ENCODE measurements around the gene GLT1D1.

GLT1D1 gene

GRCh38 chr12:128969480-128970055, 116.3 kb downstream of the GLT1D1 start:
- Histone ChIP-seq H3K4me1 (ENCODE audit: control insufficient read depth, insufficient read depth, low read length, poor library complexity, severe bottlenecking) (peaks cover 13% of the 10 kb centered on the region), H3K4me3 (ENCODE audit: extremely low read depth, insufficient read depth, low read length, poor library complexity, severe bottlenecking) (no peak overlapping the region), H3K9me3 (ENCODE audit: control insufficient read depth, low read length) (no peaks in the 10 kb centered on the region), H3K27ac (ENCODE audit: low read depth, low read length, severe bottlenecking) (no peak overlapping the region), H3K36me3 (ENCODE audit: control insufficient read depth, insufficient read depth, low read length) (no peaks in the 10 kb centered on the region)
- WGBS, 2 experiments (ENCODE audit: insufficient coverage in 2 of 2), result 3 to 4% methylated on average over 12 to 14 of the region's 18 CpGs

DNA sequence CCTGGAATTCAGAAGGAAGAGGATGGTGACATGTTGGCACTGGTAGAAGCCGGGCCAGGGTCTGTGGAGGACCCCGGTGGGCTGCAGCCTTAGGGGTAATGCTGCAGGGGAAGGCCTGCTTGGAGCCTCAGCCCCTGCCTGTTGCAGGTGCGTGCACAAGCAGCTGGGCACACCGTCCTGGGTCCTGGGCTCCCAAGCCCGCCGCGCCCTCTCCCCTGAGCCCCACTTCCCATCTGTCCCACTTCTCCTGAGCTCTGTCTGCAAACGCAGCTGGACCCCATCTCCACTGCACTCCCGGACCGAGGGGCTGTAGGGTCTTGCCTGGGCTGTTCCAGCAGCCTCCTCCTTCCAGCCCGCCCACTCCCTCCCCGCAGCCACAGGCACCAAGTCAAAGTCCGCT, 116.8 kb downstream of the GLT1D1 start:
- Histone ChIP-seq H3K9me3 (ENCODE audit: control insufficient read depth, low read length) (no peaks in the 10 kb centered on the region), H3K27ac (ENCODE audit: low read depth, low read length, severe bottlenecking) (no peak overlapping the region), H3K36me3 (ENCODE audit: control insufficient read depth, insufficient read depth, low read length) (no peaks in the 10 kb centered on the region), H3K4me1 (ENCODE audit: control insufficient read depth, insufficient read depth, low read length, poor library complexity, severe bottlenecking) (peaks cover 13% of the 10 kb centered on the region), H3K4me3 (ENCODE audit: extremely low read depth, insufficient read depth, low read length, poor library complexity, severe bottlenecking) (no peak overlapping the region)
- 13 to 15% methylated on average over 9 of the region's 13 CpGs for WGBS, 2 experiments (ENCODE audit: insufficient coverage in 2 of 2)

DNA sequence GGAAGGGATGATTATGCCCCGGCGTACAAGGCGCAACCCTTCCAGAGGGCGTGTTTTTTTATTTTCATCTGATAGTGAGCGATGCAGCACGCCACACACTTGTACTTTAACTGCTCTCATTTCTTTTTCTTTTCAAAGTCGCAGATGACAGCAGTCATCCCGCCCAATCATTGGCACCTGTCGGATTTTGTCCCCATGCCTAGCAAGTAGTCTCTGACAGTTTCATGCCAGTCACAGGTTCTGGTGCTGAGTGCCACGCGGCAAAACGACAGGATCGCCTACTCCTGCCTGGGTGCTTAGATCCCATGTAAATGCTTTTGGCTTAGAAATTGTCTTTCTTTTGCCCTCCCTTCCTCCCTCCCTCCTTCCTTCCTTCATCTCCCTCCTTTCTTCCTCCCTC, 117.7 kb downstream of the GLT1D1 start:
- H3K36me3 ChIP-seq (ENCODE audit: control insufficient read depth, insufficient read depth, low read length), result no peaks in the 10 kb centered on the region
- H3K9me3 ChIP-seq (ENCODE audit: control insufficient read depth, low read length), result no peaks in the 10 kb centered on the region
- 75 to 77% methylated on average over 13 of the region's 13 CpGs for WGBS, 2 experiments (ENCODE audit: insufficient coverage in 2 of 2)
- H3K4me1 ChIP-seq (ENCODE audit: control insufficient read depth, insufficient read depth, low read length, poor library complexity, severe bottlenecking), result peaks cover 13% of the 10 kb centered on the region
- H3K27ac ChIP-seq (ENCODE audit: low read depth, low read length, severe bottlenecking), result no peak overlapping the region
- H3K4me3 ChIP-seq (ENCODE audit: extremely low read depth, insufficient read depth, low read length, poor library complexity, severe bottlenecking), result no peak overlapping the region

DNA sequence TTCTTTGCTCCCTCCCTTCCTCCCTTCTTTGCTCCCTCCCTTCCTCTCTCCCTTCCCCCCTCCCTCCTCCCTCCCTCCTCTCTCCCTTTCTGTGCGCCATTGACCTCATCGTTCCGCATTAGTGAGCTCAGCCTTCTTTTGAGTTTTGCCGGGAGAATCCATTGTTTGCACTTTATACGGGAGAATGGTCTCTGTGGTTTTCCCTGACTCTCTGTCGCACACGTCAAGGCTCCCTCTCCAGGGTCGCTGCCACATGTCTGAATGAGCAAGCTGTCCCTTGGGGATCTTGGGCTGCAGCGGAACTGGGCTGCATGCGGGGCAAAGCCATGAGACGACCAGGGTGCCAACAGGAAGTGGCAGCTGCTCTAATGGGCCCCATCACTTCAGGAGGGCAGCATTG, 118.5 kb downstream of the GLT1D1 start:
- no peaks in the 10 kb centered on the region for H3K36me3 ChIP-seq (ENCODE audit: control insufficient read depth, insufficient read depth, low read length)
- peaks cover 13% of the 10 kb centered on the region for H3K4me1 ChIP-seq (ENCODE audit: control insufficient read depth, insufficient read depth, low read length, poor library complexity, severe bottlenecking)
- 50 to 56% methylated on average over 11 of the region's 11 CpGs for WGBS, 2 experiments (ENCODE audit: insufficient coverage in 2 of 2)
- no peak overlapping the region for H3K27ac ChIP-seq (ENCODE audit: low read depth, low read length, severe bottlenecking)
- no peak overlapping the region for H3K4me3 ChIP-seq (ENCODE audit: extremely low read depth, insufficient read depth, low read length, poor library complexity, severe bottlenecking)
- no peaks in the 10 kb centered on the region for H3K9me3 ChIP-seq (ENCODE audit: control insufficient read depth, low read length)

DNA sequence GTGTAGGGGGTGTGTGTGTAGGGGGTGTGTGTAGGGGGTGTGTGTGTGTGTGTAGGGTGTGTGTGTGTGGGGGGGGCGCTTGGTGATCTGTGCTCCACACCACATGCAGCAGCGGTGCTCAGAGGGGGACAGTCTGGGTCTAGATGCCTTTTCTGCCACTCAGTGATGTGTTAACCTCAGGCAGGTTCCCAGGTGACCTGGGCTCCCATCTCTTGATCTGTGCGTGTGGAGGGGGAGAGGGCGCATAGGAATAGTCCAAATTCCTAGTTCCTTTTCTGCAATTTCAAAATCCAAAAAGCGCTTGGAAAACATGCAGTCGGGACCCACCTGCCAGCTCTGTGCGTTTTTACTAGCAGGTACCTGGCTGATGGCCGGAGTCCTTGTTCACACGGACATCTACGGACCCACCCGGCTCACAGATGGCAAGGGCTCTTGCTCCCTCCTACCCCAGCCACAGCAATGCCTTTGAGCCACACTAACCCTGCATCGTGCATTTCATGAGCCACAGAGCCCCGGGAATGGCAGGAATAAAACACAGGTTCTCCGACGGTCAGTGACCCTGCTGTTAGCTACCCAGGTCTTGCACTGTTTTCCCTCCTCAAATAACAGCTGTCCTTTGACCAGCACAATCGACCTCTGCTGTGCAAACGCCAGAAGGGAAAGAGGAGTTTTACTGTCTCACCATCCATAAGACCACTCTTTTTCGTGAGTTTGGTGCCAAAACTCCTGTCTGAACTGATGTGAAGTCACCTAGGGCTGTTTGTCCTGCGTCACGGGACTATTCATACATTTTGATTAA, 120.8 kb downstream of the GLT1D1 start:
- Histone ChIP-seq H3K9me3 (ENCODE audit: control insufficient read depth, low read length) (no peaks in the 10 kb centered on the region), H3K4me1 (ENCODE audit: control insufficient read depth, insufficient read depth, low read length, poor library complexity, severe bottlenecking) (peaks cover 13% of the 10 kb centered on the region), H3K27ac (ENCODE audit: low read depth, low read length, severe bottlenecking) (no peak overlapping the region), H3K36me3 (ENCODE audit: control insufficient read depth, insufficient read depth, low read length) (no peaks in the 10 kb centered on the region), H3K4me3 (ENCODE audit: extremely low read depth, insufficient read depth, low read length, poor library complexity, severe bottlenecking) (no peak overlapping the region)
- whole genome bisulfite sequencing, 2 experiments (ENCODE audit: insufficient coverage in 2 of 2), result 74 to 77% methylated on average over 14 to 17 of the region's 20 CpGs

DNA sequence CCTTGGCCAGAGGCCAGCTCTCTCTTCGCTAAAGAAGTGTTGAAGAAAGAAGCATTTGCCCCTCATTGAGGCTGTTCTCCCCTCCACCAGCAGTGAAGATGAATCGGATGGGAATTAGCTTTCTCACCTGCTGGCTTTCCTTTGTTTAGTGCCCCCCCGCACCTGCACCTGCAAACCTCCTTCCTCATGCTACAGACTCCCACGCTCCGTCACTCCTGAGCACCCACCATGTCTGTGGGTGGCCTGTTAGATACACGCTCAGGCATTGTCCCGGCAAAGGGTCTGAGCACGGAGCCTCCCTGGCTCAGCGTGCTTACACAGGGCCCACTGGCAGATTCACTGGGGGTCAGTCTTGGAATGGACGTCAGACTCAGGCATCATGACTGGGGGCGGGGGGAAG, 121.6 kb downstream of the GLT1D1 start:
- no peak overlapping the region for H3K4me3 ChIP-seq (ENCODE audit: extremely low read depth, insufficient read depth, low read length, poor library complexity, severe bottlenecking)
- H3K27ac ChIP-seq (ENCODE audit: low read depth, low read length, severe bottlenecking), result no peak overlapping the region
- 71 to 88% methylated on average over 5 to 9 of the region's 11 CpGs for WGBS, 2 experiments (ENCODE audit: insufficient coverage in 2 of 2)
- peaks cover 7% of the 10 kb centered on the region for H3K4me1 ChIP-seq (ENCODE audit: control insufficient read depth, insufficient read depth, low read length, poor library complexity, severe bottlenecking)
- H3K9me3 ChIP-seq (ENCODE audit: control insufficient read depth, low read length), result no peaks in the 10 kb centered on the region
- H3K36me3 ChIP-seq (ENCODE audit: control insufficient read depth, insufficient read depth, low read length), result no peaks in the 10 kb centered on the region

GRCh38 chr12:128976120-128976738, 123.0 kb downstream of the GLT1D1 start:
- 40 to 43% methylated on average over 14 to 18 of the region's 22 CpGs for WGBS, 2 experiments (ENCODE audit: insufficient coverage in 2 of 2)
- no peaks in the 10 kb centered on the region for H3K9me3 ChIP-seq (ENCODE audit: control insufficient read depth, low read length)
- no peaks in the 10 kb centered on the region for H3K4me1 ChIP-seq (ENCODE audit: control insufficient read depth, insufficient read depth, low read length, poor library complexity, severe bottlenecking)
- no peak overlapping the region for H3K4me3 ChIP-seq (ENCODE audit: extremely low read depth, insufficient read depth, low read length, poor library complexity, severe bottlenecking)
- no peaks in the 10 kb centered on the region for H3K36me3 ChIP-seq (ENCODE audit: control insufficient read depth, insufficient read depth, low read length)
- no peak overlapping the region for H3K27ac ChIP-seq (ENCODE audit: low read depth, low read length, severe bottlenecking)

DNA sequence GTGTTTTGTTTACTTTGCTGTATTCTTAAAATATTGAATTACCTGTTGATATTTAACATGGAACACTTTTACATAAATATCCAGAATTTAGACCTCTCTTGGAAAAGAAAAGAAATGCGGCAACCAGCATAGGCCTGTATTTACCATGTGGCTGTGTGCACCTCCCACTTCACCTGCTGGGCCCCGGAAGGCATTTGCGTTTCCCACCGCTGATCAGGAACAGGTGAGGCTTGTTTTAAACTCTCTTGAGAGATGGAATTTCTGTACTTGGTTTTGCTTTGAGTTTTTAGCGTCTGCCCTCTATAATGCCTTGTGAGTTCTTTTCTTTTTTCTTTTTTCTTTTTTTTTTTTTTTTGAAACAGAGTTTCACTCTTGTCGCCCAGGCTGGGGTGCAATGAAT, 124.2 kb downstream of the GLT1D1 start:
- Histone ChIP-seq H3K9me3 (ENCODE audit: control insufficient read depth, low read length) (no peaks in the 10 kb centered on the region), H3K4me1 (ENCODE audit: control insufficient read depth, insufficient read depth, low read length, poor library complexity, severe bottlenecking) (no peaks in the 10 kb centered on the region), H3K4me3 (ENCODE audit: extremely low read depth, insufficient read depth, low read length, poor library complexity, severe bottlenecking) (no peak overlapping the region), H3K36me3 (ENCODE audit: control insufficient read depth, insufficient read depth, low read length) (no peaks in the 10 kb centered on the region), H3K27ac (ENCODE audit: low read depth, low read length, severe bottlenecking) (no peak overlapping the region)
- 100% methylated on average over 1 to 3 of the region's 6 CpGs for WGBS, 2 experiments (ENCODE audit: insufficient coverage in 2 of 2)

GRCh38 chr12:128978067-128978466, 124.8 kb downstream of the GLT1D1 start:
- H3K9me3 ChIP-seq (ENCODE audit: control insufficient read depth, low read length), result no peaks in the 10 kb centered on the region
- no peaks in the 10 kb centered on the region for H3K4me1 ChIP-seq (ENCODE audit: control insufficient read depth, insufficient read depth, low read length, poor library complexity, severe bottlenecking)
- WGBS, 2 experiments (ENCODE audit: insufficient coverage in 2 of 2), result 91 to 92% methylated on average over 12 of the region's 14 CpGs
- no peak overlapping the region for H3K27ac ChIP-seq (ENCODE audit: low read depth, low read length, severe bottlenecking)
- H3K36me3 ChIP-seq (ENCODE audit: control insufficient read depth, insufficient read depth, low read length), result no peaks in the 10 kb centered on the region
- no peak overlapping the region for H3K4me3 ChIP-seq (ENCODE audit: extremely low read depth, insufficient read depth, low read length, poor library complexity, severe bottlenecking)

GRCh38 chr12:128980623-128981022, 127.3 kb downstream of the GLT1D1 start:
- WGBS, 2 experiments (ENCODE audit: insufficient coverage in 2 of 2), result 86 to 88% methylated on average over 11 to 15 of the region's 15 CpGs
- no peaks in the 10 kb centered on the region for H3K9me3 ChIP-seq (ENCODE audit: control insufficient read depth, low read length)
- no peak overlapping the region for H3K27ac ChIP-seq (ENCODE audit: low read depth, low read length, severe bottlenecking)
- H3K36me3 ChIP-seq (ENCODE audit: control insufficient read depth, insufficient read depth, low read length), result no peaks in the 10 kb centered on the region
- H3K4me1 ChIP-seq (ENCODE audit: control insufficient read depth, insufficient read depth, low read length, poor library complexity, severe bottlenecking), result no peaks in the 10 kb centered on the region
- no peak overlapping the region for H3K4me3 ChIP-seq (ENCODE audit: extremely low read depth, insufficient read depth, low read length, poor library complexity, severe bottlenecking)
